DMS 273 (cell line): ENCODE measurements around the gene COX6A1.

Experiments used
- DNase-seq: peaks from one replicate; lab custom pipeline; 2025; ENCODE audit not compliant: unreplicated experiment; lab: John Stamatoyannopoulos, UW

Gene COX6A1

GRCh38 chr12:120466560-120467315 lies 28.8 kb downstream of the COX6A1 start:
- DNase-seq, result peak; percentile 63

GRCh38 chr12:120467439-120467838 lies 29.5 kb downstream of the COX6A1 start:
- no peak for DNase-seq

GRCh38 chr12:120468325-120468820 lies 30.5 kb downstream of the COX6A1 start:
- DNase-seq, result peak; percentile 47

DNA sequence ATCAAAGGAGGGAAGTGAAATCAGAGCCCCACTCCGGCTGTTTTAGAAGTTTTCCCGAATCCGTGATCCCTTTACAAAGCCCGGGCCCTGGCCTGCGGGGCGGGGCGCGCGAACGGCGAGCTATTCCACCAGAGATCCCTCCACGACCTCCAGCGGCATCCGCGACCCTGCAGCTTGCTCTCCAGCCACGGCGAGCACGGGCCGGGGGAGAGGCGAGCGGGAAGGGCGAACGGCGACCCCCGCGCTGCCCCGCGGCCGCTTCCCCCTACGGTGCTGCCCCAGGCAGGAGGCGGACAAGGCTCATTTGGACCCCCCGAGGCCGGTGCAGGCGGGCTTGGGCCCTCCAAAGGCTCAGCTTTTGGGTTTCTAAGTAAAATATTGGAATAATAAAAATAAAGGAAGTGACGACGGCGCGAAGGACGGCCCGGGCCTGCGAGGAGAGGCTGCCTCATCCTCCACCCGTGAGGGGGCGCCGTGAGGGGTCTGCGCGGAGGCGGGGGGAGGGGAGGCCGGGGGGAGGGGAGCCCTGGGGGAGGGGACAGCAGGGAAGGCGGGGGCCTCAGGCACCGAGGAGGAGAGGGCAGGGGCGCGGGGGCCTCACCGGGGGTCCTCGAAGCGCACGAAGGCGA lies 31.0 kb downstream of the COX6A1 start:
- DNase-seq, result peak; percentile 51

GRCh38 chr12:120469450-120470149 lies 31.7 kb downstream of the COX6A1 start, which contains the start of gene SRSF9:
TSS of gene SRSF9 (minus strand) at chr12:120469748. CDS start at chr12:120469609, 139 bp downstream.
- DNase-seq, result peak; percentile 97

GRCh38 chr12:120470150-120470784 lies 32.4 kb downstream of the COX6A1 start:
- peak; percentile 50 for DNase-seq

GRCh38 chr12:120472521-120472920 lies 34.6 kb downstream of the COX6A1 start:
- DNase-seq, result no peak

DNA sequence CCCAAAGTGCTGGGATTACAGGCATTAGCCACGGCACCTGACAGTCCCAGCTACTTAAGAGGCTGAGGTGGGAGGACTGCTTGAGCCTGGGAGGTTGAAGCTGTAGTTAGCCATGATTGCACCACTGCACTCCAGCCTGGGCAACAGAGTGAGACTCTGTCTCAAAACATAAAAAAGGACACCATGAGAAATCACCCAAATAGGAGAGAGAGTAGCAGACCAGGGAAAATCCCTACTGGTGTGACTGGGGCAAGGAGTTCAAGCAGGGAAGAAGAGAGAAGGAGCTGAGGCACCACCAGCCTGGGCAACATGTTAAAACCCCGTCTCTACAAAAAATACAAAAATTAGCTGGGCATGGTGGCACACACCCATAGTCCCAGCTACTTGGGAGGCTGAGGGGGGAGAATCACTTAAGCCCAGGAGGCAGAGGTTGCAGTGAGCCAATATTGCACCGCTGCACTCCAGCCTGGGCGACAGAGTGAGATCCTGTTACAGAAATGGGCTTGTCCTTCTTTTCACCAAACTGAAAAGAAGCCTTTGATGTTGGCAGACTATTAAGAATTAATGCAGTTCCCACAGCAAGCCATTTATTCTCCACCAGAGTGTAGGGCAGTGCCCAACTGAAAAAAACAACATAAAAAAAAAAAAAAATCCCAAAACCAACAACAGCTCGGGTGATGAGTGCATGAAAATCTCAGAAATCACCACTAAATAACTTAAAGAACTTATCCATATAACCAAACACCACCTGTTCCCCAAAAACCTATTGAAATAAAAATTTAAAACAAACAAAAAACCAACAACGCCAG lies 36.1 kb downstream of the COX6A1 start:
- DNase-seq, result no peak

DNA sequence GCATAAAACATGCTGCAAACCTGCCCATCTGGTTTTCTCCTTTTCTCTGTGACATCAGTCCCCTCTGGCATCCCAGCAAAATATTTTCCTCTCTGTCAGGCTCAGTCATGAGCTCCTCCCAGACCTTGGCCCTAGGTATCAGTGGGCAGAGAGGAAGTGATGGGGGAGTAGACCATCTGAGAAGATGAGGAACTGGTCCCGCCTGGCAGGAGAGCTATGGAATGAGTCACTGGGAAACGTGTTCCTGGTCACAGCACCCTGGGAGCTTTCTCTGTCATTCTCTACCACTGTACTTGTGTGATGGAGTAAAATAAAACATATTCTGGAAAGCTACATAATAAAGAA lies 36.7 kb downstream of the COX6A1 start:
- peak; percentile 30 for DNase-seq

- DNase-seq, result no peak
Observed at GRCh38 chr12:120475643-120476042, 37.7 kb downstream of the COX6A1 start.

DNA sequence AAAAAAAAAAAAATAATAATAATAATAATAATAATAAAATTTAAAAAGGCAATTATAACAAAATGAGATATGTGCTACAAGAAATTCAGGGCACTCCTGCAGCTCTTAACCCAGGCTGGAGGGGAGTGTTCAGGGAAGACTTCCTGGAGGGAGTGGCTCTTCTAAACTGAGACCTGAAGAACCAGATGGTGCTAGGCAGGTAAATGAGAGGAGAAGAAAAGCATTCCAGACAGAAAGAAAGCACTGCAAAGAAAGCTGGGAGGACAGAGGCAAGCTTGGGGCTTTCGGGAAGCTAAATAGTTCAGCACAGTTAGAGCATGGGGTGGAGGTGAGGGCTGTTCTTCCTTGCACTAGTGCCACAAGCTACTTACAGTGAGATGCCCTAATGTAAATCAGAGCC lies 41.5 kb downstream of the COX6A1 start:
- DNase-seq, result no peak

GRCh38 chr12:120480211-120480610 lies 42.3 kb downstream of the COX6A1 start:
- no peak for DNase-seq

GRCh38 chr12:120481022-120481767 lies 43.3 kb downstream of the COX6A1 start:
- DNase-seq, result no peak

DNA sequence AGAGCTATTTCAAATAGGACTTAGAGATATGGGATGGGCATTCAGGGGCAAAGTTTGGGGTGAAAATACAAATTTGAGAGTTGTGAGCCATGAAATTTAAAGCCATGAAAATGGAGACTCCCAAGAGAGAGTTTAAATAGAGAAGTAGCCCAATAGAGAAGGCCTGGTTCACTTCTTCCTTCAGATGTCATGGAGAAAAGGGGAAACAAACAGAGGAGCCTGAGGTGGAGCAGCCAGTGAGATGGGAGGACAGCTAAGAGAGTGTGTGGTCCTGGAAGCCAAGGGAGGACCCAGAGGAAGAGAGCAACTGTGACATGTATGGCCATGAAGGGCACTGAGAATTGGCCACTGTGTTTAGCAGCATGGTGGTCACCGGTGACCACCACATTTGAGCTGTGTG lies 45.7 kb downstream of the COX6A1 start:
- DNase-seq, result no peak

GRCh38 chr12:120485961-120486881 lies 48.3 kb downstream of the COX6A1 start:
- no peak for DNase-seq

DNA sequence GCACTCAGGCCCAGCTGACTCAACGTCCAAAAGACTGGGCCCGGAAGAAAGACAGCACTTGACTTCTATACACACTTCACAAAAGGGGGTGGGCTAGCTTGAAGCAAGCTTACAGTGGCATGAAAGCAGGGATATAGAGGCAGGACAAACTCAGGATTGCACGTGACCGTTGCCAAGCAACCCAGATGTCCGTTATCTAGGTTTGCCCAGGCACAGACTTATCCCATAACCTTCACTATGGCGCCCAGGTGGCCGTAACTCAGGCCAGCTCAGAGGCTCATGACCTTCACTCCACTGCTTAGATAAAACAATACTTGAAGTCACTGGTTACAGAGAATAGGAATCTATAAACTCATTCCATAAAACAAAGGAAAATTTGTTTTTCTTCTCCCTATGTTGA lies 49.6 kb downstream of the COX6A1 start:
- peak; percentile 31 for DNase-seq

DNA sequence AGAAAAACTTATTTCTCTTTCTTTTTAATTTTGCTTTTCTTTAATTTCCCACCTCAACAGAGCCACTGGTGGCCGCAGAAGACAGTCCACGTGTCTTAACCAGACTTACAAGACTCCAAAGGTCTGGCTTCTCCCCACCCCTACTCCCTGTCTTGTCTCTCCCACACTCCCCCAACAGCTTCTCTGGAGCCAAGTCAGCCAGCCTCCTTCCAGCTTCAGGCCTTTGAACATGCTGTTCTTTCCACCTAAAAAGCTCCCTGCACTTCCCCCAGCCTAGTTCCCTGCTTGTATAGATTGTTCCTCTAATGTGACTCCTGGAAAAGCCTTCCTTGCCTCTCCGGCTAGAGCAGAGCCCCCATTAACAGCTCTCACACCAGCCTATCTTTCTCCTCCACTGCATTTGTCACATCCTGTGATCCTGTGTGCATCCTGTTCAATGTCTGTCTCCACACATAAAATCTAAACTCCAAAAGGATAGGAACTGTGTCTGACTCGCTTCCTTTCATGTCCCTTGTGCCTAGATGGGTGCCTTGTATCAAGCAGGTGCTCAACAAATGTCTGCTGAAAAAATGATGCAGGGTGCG lies 50.2 kb downstream of the COX6A1 start:
- DNase-seq, result no peak

GRCh38 chr12:120489018-120489417 lies 51.1 kb downstream of the COX6A1 start:
- DNase-seq, result peak; percentile 10
